NT2/D1 (cell line): ENCODE data around the gene ZNF451.

Experiments used
- SUZ12 ChIP-seq: IDR thresholded peaks from 2 replicates; pipeline ENCODE4 v1.6.1; 2011; ENCODE audit not compliant: insufficient read length, insufficient read depth; ENCODE audit errors: extremely low read depth
- YY1 ChIP-seq: IDR thresholded peaks from 2 replicates; pipeline ENCODE4 v1.6.1; 2011; ENCODE audit not compliant: insufficient read length, insufficient read depth
- ZNF274 ChIP-seq: IDR thresholded peaks from 2 replicates; pipeline ENCODE4 v1.6.1; 2011; ENCODE audit warnings: mild to moderate bottlenecking, low read depth, low read length

- TF ChIP-seq YY1 (no peak), ZNF274 (no peak), SUZ12 (no peak)
Observed at GRCh38 chr6:57205550-57206328, 115.8 kb downstream of the ZNF451 start.
